K562 (cell line): ENCODE results near the gene DNALI1. TPM values are rescaled to one million over a fixed set of nuclear protein-coding genes. Genes with fewer than 3 reads are reported as not detected.

Experiments used
- ATAC-seq: fragments of 200-7000 bp; cut with Tn5 transposase; 3 replicates; pipeline ENCODE4 v1.9.1; 2020; ENCODE audit warnings: moderate library complexity
- BruUV-seq: library from RNA; stranded (reverse); fragments of 400-500 nt; replicated peaks from 2 replicates; lab custom pipeline; 2021; lab: Mats Ljungman, UMichigan
- CTCF ChIA-PET: fragments of 300-600 bp; formaldehyde crosslinking; extraction: SDS; loops from one replicate; lab custom pipeline; 2021; ENCODE audit warnings: low intra/inter-chr PET ratio; lab: Yijun Ruan, JAX
- POLR2A ChIA-PET: fragments of 300-600, 350-650 bp; sonication (Branson Sonifier 250); formaldehyde crosslinking; extraction: SDS; loops from one replicate; lab custom pipeline; 2021; ENCODE audit warnings: antibody characterized with exemption, inconsistent platforms; lab: Yijun Ruan, JAX
- DNase-seq, 4 experiments: peaks; one replicate each; pipeline versions ENCODE4 v3.0.0 to v3.0.0-alpha.2; 2011 to 2018; ENCODE audit warnings: low spot score in 3 of 4, mixed read lengths in 3 of 4; ENCODE audit errors: extremely low read depth in 1 of 4
- FAIRE-seq: peaks from 2 replicates; lab custom pipeline; 2011; peaks lifted over from hg19 to GRCh38; lab: Jason Lieb, UNC
- H2AFZ ChIP-seq: 2 replicates; pipeline ENCODE4 v1.6.0; 2011; ENCODE audit warnings: low read depth, low read length, control low read depth, inconsistent platforms
- H3K27ac ChIP-seq: fragments of 200-600 bp; 3 replicates; pipeline ENCODE4 v1.8.0; 2011; ENCODE audit warnings: low read depth, mild to moderate bottlenecking, control low read depth, inconsistent platforms, low read length, moderate library complexity, mixed read lengths; ENCODE audit errors: extremely low read depth
- H3K27me3 ChIP-seq, 2 experiments: fragments of 300-600 bp in 1 of 2; 2 replicates in 1 of 2; 3 replicates in 1 of 2; pipeline versions ENCODE4 v1.6.0 to v1.8.0; 2011; ENCODE audit warnings: inconsistent platforms in 2 of 2, low read length in 2 of 2, mild to moderate bottlenecking in 1 of 2, mixed read lengths in 1 of 2, moderate library complexity in 1 of 2; ENCODE audit not compliant: control insufficient read depth in 2 of 2, insufficient read depth in 2 of 2
- H3K36me3 ChIP-seq: fragments of 300-600 bp; 3 replicates; pipeline ENCODE4 v1.8.0; 2011; ENCODE audit warnings: mild to moderate bottlenecking, low read length, inconsistent platforms; ENCODE audit not compliant: control insufficient read depth, insufficient read depth
- H3K4me1 ChIP-seq, 2 experiments: fragments of 200-600 bp in 1 of 2; replicated peaks in 1 of 2; 2 replicates in 1 of 2; 3 replicates in 1 of 2; pipeline versions ENCODE4 v1.5.1 to v1.8.0; 2011; ENCODE audit warnings: inconsistent platforms in 2 of 2, low read length in 2 of 2, mild to moderate bottlenecking in 1 of 2, mixed read lengths in 1 of 2, moderate library complexity in 1 of 2; ENCODE audit not compliant: control insufficient read depth in 2 of 2, insufficient read depth in 2 of 2
- H3K4me2 ChIP-seq: 2 replicates; pipeline ENCODE4 v1.6.1; 2011; ENCODE audit warnings: low read length, control low read depth, inconsistent platforms, mixed read lengths; ENCODE audit not compliant: insufficient read depth
- H3K4me3 ChIP-seq: fragments of 200-600 bp; sonication (generic), shearing (Covaris generic); 2 replicates; pipeline ENCODE4 v1.5.1; 2016; ENCODE audit warnings: control low read depth, inconsistent platforms
- H3K79me2 ChIP-seq: fragments of 200-600 bp; 3 replicates; pipeline ENCODE4 v1.8.0; 2011; ENCODE audit warnings: low read length, inconsistent platforms; ENCODE audit not compliant: control insufficient read depth, insufficient read depth
- H3K9ac ChIP-seq, 2 experiments: 2 replicates each; pipeline versions ENCODE4 v1.6.0 to v1.6.1; 2011; ENCODE audit warnings: low read depth in 2 of 2, low read length in 2 of 2, control low read depth in 1 of 2, inconsistent platforms in 1 of 2, mild to moderate bottlenecking in 1 of 2, mixed read lengths in 1 of 2; ENCODE audit not compliant: insufficient read depth in 1 of 2
- H3K9me1 ChIP-seq: one replicate; pipeline ENCODE4 v1.6.0; 2011; ENCODE audit warnings: inconsistent platforms, mild to moderate bottlenecking, low read length, moderate library complexity; ENCODE audit not compliant: control insufficient read depth, insufficient read depth
- H3K9me3 ChIP-seq: replicated peaks from 2 replicates; pipeline ENCODE4 v1.5.1; 2011; ENCODE audit warnings: low read depth, low read length, inconsistent platforms; ENCODE audit not compliant: control insufficient read depth, insufficient read depth
- H4K20me1 ChIP-seq: replicated peaks from 2 replicates; pipeline ENCODE4 v1.6.1; 2011; ENCODE audit warnings: low read length, inconsistent platforms, mixed read lengths; ENCODE audit not compliant: control insufficient read depth, insufficient read depth
- ATF3 ChIP-seq, 2 experiments: fragments of 450-650 bp in 1 of 2; sonication (generic) in 1 of 2; formaldehyde crosslinking in 1 of 2; IDR thresholded peaks in 1 of 2; conservative IDR thresholded peaks in 1 of 2; 2 replicates each; pipeline versions ENCODE4 v1.6.1 to v1.8.1; 2016 to 2023; ENCODE audit warnings: mild to moderate bottlenecking in 2 of 2, moderate library complexity in 2 of 2, inconsistent platforms in 1 of 2, missing genetic modification reagents in 1 of 2
- E2F5 ChIP-seq: sonication (generic); formaldehyde crosslinking; IDR thresholded peaks from 2 replicates; pipeline ENCODE4 v1.8.0; 2022; ENCODE audit warnings: mild to moderate bottlenecking, missing genetic modification reagents
- ESRRA ChIP-seq: fragments of 450-650 bp; IDR thresholded peaks from 2 replicates; pipeline ENCODE4 v1.6.1; 2014; ENCODE audit warnings: low read depth, mild to moderate bottlenecking, moderate library complexity, borderline replicate concordance
- GABPA ChIP-seq: fragments of 200-800 bp; sonication (Bioruptor generic); conservative IDR thresholded peaks from 2 replicates; pipeline ENCODE4 v1.6.1; 2016; ENCODE audit warnings: low read depth, missing genetic modification characterization, missing compliant biosample characterization
- NR2C2 ChIP-seq, 2 experiments: fragments of 200-800 bp in 1 of 2; sonication (Bioruptor generic) in 1 of 2; sonication (generic) in 1 of 2; formaldehyde crosslinking in 1 of 2; IDR thresholded peaks; 2 replicates each; pipeline versions ENCODE4 v1.6.1 to v1.8.0; 2016 to 2022; ENCODE audit warnings: mild to moderate bottlenecking in 1 of 2, missing compliant biosample characterization in 1 of 2, missing genetic modification characterization in 1 of 2, missing genetic modification reagents in 1 of 2
- NRF1 ChIP-seq, 2 experiments: fragments of 450-650 bp; IDR thresholded peaks in 1 of 2; conservative IDR thresholded peaks in 1 of 2; 2 replicates each; pipeline ENCODE4 v1.6.1; 2014; ENCODE audit warnings: mild to moderate bottlenecking in 2 of 2
- RBM25 ChIP-seq: fragments of 200-400 bp; formaldehyde crosslinking; IDR thresholded peaks from 2 replicates; pipeline ENCODE4 v1.6.1; 2018; ENCODE audit warnings: low read length, low read depth, moderate library complexity; ENCODE audit not compliant: severe bottlenecking
- RCOR1 ChIP-seq, 2 experiments: IDR thresholded peaks; 2 replicates each; pipeline ENCODE4 v1.6.1; 2012; ENCODE audit warnings: low read depth in 2 of 2, low read length in 2 of 2, borderline replicate concordance in 1 of 2, improper control_type of control experiment in 1 of 2
- SMARCA4 ChIP-seq: fragments of 450-650 bp; IDR thresholded peaks from 2 replicates; pipeline ENCODE4 v1.6.1; 2016
- SMC3 ChIP-seq: conservative IDR thresholded peaks from 2 replicates; pipeline ENCODE4 v1.6.1; 2011; ENCODE audit warnings: low read depth, low read length, improper control_type of control experiment; ENCODE audit not compliant: insufficient read depth
- WGBS: fragments of 100-300 bp; shearing (Covaris generic); methylation state at CpG from one replicate; pipeline ENCODE4 v1.1.6; 2016; ENCODE audit warnings: low coverage, mixed read lengths; ENCODE audit not compliant: insufficient coverage; ENCODE audit errors: missing lambda C conversion rate; 5-methylcytosine and 5-hydroxymethylcytosine counted together
- in situ Hi-C: fragments of 300-500 bp; cut with MboI; formaldehyde crosslinking; loops from 4 replicates; pipeline ENCODE4 v1.15.0; 2018; ENCODE audit warnings: inconsistent platforms, mixed read lengths
- intact Hi-C: fragments of 100-400 bp; cut with micrococcal nuclease; formaldehyde crosslinking; loops from 2 replicates; pipeline ENCODE4 v1.14.2; 2022
- polyA plus RNA-seq, 8 experiments: library from polyadenylated mRNA; depleted of rRNA in 4 of 8; stranded (reverse) in 5 of 8; unstranded in 3 of 8; fragments of >200 nt; fragmentation: Nextera tagmentation in 2 of 8; fragmentation: Illumina TruSeq in 1 of 8; extraction: Ambion mirVana in 2 of 8; extraction: Trizol in 1 of 8; gene quantifications; 2 replicates each; pipeline versions ENCODE4 v1.2.1 to v1.2.3, GENCODE V29; 2011 to 2014; ENCODE audit warnings: inconsistent platforms in 1 of 8, missing spikeins in 1 of 8
- total RNA-seq, 7 experiments: library from RNA; depleted of rRNA in 6 of 7; stranded (reverse); fragments of >200 nt in 6 of 7; fragmentation: Illumina TruSeq in 2 of 7; extraction: Trizol in 2 of 7; gene quantifications; 2 replicates each; pipeline versions ENCODE4 v1.2.1 to v1.2.3, GENCODE V29; 2011 to 2021; ENCODE audit warnings: low replicate concordance in 1 of 7
- TF ChIP-seq, protein P1 (sequence below): sonication (generic); formaldehyde crosslinking; IDR thresholded peaks from 2 replicates; pipeline ENCODE4 v1.8.1; 2023; ENCODE audit warnings: mild to moderate bottlenecking, missing genetic modification reagents
- TF ChIP-seq, protein P2 (sequence below): fragments of 450-650 bp; IDR thresholded peaks from one replicate; pipeline ENCODE4 v1.6.1; 2018; ENCODE audit warnings: mild to moderate bottlenecking, moderate library complexity; ENCODE audit not compliant: partially characterized antibody

DNALI1 gene
- total and polyA plus RNA-seq, 9 of the 15 experiments (the other 6 are each of a cell fraction or from before 2014, with no cell fraction given), result 0.87 to 5.6 (median 1.2) TPM

DNA sequence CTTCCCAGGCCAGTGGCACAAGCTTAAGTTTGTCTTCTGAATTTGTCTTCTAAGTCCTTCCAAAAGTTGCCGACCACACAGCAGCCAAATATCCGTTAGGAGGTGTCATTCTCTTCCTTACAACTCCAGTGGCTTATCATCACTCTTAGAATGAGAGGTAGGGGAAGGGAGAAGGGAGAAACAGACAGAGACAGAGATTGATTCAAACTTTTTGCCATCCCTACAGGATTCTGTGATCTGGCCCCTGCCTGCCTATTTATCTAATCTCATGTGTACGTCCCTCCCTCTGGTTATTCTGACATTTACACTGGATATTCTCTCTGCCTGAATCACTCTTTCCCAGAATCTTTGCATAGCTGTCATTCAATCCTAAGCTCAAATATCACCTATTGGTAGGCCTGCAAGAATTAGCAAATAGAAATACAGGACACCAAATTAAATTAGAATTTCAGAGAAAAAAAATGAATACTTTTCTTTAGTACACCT lies 39.5 kb downstream of the DNALI1 start:
- H3K4me3 ChIP-seq, result peak overlapping the region; percentile 76
- WGBS, result 0% methylated on average over 3 of the region's 3 CpGs
- no peaks in the 10 kb centered on the region for H3K9me1 ChIP-seq
- ChIA-PET POLR2A (interaction anchor here (0.6 to 1.5 kb wide), 13 partner anchors 9 to 118 kb away, joined by 3 to 10 read pairs (median 4); no protein-coding TSS in a partner anchor), CTCF (interaction anchor here (0.9 kb wide), 1 partner anchor 140 kb away, joined by 4 read pairs; no protein-coding TSS in a partner anchor)
- no peaks in the 10 kb centered on the region for H3K9me3 ChIP-seq
- H3K36me3 ChIP-seq, result peaks cover 28% of the 10 kb centered on the region
- FAIRE-seq, result no peak
- BruUV-seq, result no TSS peak
- peak; percentile 22 for ATAC-seq
- no peak for DNase-seq
- H2AFZ ChIP-seq, result peak overlapping the region; percentile 99
- intact Hi-C loops, result no loop called here
- peaks cover 3% of the 10 kb centered on the region for H4K20me1 ChIP-seq
- H3K79me2 ChIP-seq, result peaks cover 42% of the 10 kb centered on the region
- H3K4me1 ChIP-seq, result peaks cover 2 to 14% of the 10 kb centered on the region in 2 experiments; a peak in 3 of 5 replicates
- in situ Hi-C loops, result no loop called here
- peak overlapping the region; percentile 37 to 97; a peak in 3 of 4 replicates for H3K9ac ChIP-seq
- peaks cover 10 to 15% of the 10 kb centered on the region in 2 experiments; a peak in 4 of 5 replicates for H3K27me3 ChIP-seq
- H3K27ac ChIP-seq, result no peak overlapping the region
- H3K4me2 ChIP-seq, result peak overlapping the region; percentile 97
- TF ChIP-seq SMARCA4 (no peak), RCOR1 (IDR thresholded peaks at IDR 0.05; ENCODE audit: borderline replicate concordance in 1 of 2, low read depth in 2 of 2, low read length in 2 of 2) (0 out of 4 replicates have a peak, but pooled peaks of 1 of the 2 experiments have one; percentile 2), NR2C2 (CRISPR knock-in tag; IDR thresholded peaks at IDR 0.05) (no peak), NR2C2 (tag; IDR thresholded peaks at IDR 0.05) (0 out of 2 replicates have a peak, but pooled peaks have one; percentile 4), NRF1 (conservative IDR thresholded peaks at IDR 0.05 in 1 of 2, IDR thresholded peaks at IDR 0.05 in 1 of 2) (peak in 1 of 2 experiments; percentile 44; a peak in 3 of 4 replicates), RBM25 (no peak), GABPA (tag) (0 out of 2 replicates have a peak, but pooled peaks have one; percentile 73), E2F5 (no peak), SMC3 (0 out of 2 replicates have a peak, but pooled peaks have one; percentile 4), ESRRA (0 out of 2 replicates have a peak, but pooled peaks have one; percentile 3), ATF3 (IDR thresholded peaks at IDR 0.05) (no peak), ATF3 (CRISPR knock-in tag; conservative IDR thresholded peaks at IDR 0.05) (no peak)
- TF ChIP-seq, protein P1, sequence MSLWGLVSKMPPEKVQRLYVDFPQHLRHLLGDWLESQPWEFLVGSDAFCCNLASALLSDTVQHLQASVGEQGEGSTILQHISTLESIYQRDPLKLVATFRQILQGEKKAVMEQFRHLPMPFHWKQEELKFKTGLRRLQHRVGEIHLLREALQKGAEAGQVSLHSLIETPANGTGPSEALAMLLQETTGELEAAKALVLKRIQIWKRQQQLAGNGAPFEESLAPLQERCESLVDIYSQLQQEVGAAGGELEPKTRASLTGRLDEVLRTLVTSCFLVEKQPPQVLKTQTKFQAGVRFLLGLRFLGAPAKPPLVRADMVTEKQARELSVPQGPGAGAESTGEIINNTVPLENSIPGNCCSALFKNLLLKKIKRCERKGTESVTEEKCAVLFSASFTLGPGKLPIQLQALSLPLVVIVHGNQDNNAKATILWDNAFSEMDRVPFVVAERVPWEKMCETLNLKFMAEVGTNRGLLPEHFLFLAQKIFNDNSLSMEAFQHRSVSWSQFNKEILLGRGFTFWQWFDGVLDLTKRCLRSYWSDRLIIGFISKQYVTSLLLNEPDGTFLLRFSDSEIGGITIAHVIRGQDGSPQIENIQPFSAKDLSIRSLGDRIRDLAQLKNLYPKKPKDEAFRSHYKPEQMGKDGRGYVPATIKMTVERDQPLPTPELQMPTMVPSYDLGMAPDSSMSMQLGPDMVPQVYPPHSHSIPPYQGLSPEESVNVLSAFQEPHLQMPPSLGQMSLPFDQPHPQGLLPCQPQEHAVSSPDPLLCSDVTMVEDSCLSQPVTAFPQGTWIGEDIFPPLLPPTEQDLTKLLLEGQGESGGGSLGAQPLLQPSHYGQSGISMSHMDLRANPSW (CRISPR knock-in tag), result 0 out of 2 replicates have a peak, but pooled peaks have one; percentile 9
- TF ChIP-seq, protein P2, sequence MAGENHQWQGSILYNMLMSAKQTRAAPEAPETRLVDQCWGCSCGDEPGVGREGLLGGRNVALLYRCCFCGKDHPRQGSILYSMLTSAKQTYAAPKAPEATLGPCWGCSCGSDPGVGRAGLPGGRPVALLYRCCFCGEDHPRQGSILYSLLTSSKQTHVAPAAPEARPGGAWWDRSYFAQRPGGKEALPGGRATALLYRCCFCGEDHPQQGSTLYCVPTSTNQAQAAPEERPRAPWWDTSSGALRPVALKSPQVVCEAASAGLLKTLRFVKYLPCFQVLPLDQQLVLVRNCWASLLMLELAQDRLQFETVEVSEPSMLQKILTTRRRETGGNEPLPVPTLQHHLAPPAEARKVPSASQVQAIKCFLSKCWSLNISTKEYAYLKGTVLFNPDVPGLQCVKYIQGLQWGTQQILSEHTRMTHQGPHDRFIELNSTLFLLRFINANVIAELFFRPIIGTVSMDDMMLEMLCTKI, result no peak
